K562 (cell line): Measurements from ENCODE around the gene AGAP1. TPM values are rescaled to one million over a fixed set of nuclear protein-coding genes. Genes with fewer than 3 reads are reported as not detected.

Experiments used
- CAMTA2 ChIP-seq: fragments of 250-450 bp; sonication (Bioruptor Pico); conservative IDR thresholded peaks from 2 replicates; pipeline ENCODE4 v1.5.1; 2022
- ESRRA ChIP-seq: fragments of 450-650 bp; IDR thresholded peaks from 2 replicates; pipeline ENCODE4 v1.6.1; 2014; ENCODE audit warnings: low read depth, mild to moderate bottlenecking, moderate library complexity, borderline replicate concordance
- JUND ChIP-seq, 2 experiments: IDR thresholded peaks; 2 replicates in 1 of 2; 3 replicates in 1 of 2; pipeline ENCODE4 v1.6.1; 2011; ENCODE audit warnings: borderline replicate concordance in 2 of 2, low read depth in 2 of 2, low read length in 2 of 2, improper control_type of control experiment in 1 of 2, missing biosample characterization in 1 of 2, missing genetic modification characterization in 1 of 2, missing genetic modification reagents in 1 of 2
- MEIS2 ChIP-seq: fragments of 450-650 bp; IDR thresholded peaks from 2 replicates; pipeline ENCODE4 v1.6.1; 2014; ENCODE audit warnings: mild to moderate bottlenecking; ENCODE audit not compliant: partially characterized antibody
- SIX5 ChIP-seq, 2 experiments: IDR thresholded peaks; 2 replicates each; pipeline ENCODE4 v1.6.1; 2011; ENCODE audit warnings: low read length in 2 of 2, borderline replicate concordance in 1 of 2, low read depth in 1 of 2, mild to moderate bottlenecking in 1 of 2, moderate library complexity in 1 of 2; ENCODE audit not compliant: insufficient read depth in 1 of 2
- TFAM ChIP-seq: fragments of 250-450 bp; sonication (Bioruptor Pico); conservative IDR thresholded peaks from 2 replicates; pipeline ENCODE4 v1.5.0; 2021; ENCODE audit warnings: mild to moderate bottlenecking, moderate library complexity
- ZNF212 ChIP-seq: fragments of 450-650 bp; formaldehyde crosslinking; IDR thresholded peaks from 2 replicates; pipeline ENCODE4 v1.4.0; 2020; ENCODE audit warnings: mild to moderate bottlenecking
- ZNF830 ChIP-seq: fragments of 250-450 bp; sonication (Bioruptor Pico); IDR thresholded peaks from 2 replicates; pipeline ENCODE4 v1.5.0; 2021; ENCODE audit warnings: mild to moderate bottlenecking
- polyA plus RNA-seq, 8 experiments: library from polyadenylated mRNA; depleted of rRNA in 4 of 8; stranded (reverse) in 5 of 8; unstranded in 3 of 8; fragments of >200 nt; fragmentation: Nextera tagmentation in 2 of 8; fragmentation: Illumina TruSeq in 1 of 8; extraction: Ambion mirVana in 2 of 8; extraction: Trizol in 1 of 8; gene quantifications; 2 replicates each; pipeline versions ENCODE4 v1.2.1 to v1.2.3, GENCODE V29; 2011 to 2014; ENCODE audit warnings: inconsistent platforms in 1 of 8, missing spikeins in 1 of 8
- total RNA-seq, 7 experiments: library from RNA; depleted of rRNA in 6 of 7; stranded (reverse); fragments of >200 nt in 6 of 7; fragmentation: Illumina TruSeq in 2 of 7; extraction: Trizol in 2 of 7; gene quantifications; 2 replicates each; pipeline versions ENCODE4 v1.2.1 to v1.2.3, GENCODE V29; 2011 to 2021; ENCODE audit warnings: low replicate concordance in 1 of 7
- TF ChIP-seq, protein P1 (sequence below): fragments of 200-600 bp; sonication (generic); IDR thresholded peaks from one replicate; pipeline ENCODE4 v1.6.1; 2012; ENCODE audit warnings: mild to moderate bottlenecking, low read depth, low read length, inconsistent platforms
- TF ChIP-seq, protein P2 (sequence below), 2 experiments: fragments of 450-650 bp; conservative IDR thresholded peaks; 2 replicates each; pipeline ENCODE4 v1.6.1; 2017; ENCODE audit warnings: mild to moderate bottlenecking in 2 of 2, moderate library complexity in 2 of 2
- TF ChIP-seq, protein P3 (sequence below): sonication (generic); formaldehyde crosslinking; IDR thresholded peaks from 2 replicates; pipeline ENCODE4 v1.8.0; 2022; ENCODE audit warnings: missing genetic modification reagents, mild to moderate bottlenecking, borderline replicate concordance
- TF ChIP-seq, protein P4 (sequence below): fragments of 200-800 bp; sonication (Bioruptor generic); IDR thresholded peaks from 2 replicates; pipeline ENCODE4 v1.6.1; 2017; ENCODE audit warnings: missing genetic modification characterization, missing compliant biosample characterization

AGAP1 gene
- total and polyA plus RNA-seq, 9 of the 15 experiments (the other 6 are each of a cell fraction or from before 2014, with no cell fraction given), result 1.3 to 24.0 (median 10.6) TPM

DNA sequence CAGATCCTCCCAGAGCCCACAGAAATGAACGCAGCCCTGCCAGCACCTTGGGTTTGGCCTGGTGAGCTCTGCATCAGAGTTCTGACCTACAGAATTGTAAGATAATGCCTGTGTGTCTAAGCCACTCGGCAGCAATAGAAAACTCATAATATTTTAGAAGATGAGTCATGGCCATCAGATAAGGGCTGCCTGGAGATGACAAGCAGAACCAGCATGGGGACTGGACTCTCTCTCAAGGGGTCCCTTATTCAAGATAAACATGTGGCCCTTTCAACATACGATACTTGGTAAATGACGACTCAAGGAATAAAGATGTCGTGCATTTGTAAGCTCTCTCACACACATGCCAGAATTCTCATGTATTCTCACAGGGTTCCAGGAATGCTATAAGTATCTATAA is 8.5 kb upstream of the AGAP1 start (continued):
- no peak for TF ChIP-seq ESRRA
- TF ChIP-seq, protein P1, sequence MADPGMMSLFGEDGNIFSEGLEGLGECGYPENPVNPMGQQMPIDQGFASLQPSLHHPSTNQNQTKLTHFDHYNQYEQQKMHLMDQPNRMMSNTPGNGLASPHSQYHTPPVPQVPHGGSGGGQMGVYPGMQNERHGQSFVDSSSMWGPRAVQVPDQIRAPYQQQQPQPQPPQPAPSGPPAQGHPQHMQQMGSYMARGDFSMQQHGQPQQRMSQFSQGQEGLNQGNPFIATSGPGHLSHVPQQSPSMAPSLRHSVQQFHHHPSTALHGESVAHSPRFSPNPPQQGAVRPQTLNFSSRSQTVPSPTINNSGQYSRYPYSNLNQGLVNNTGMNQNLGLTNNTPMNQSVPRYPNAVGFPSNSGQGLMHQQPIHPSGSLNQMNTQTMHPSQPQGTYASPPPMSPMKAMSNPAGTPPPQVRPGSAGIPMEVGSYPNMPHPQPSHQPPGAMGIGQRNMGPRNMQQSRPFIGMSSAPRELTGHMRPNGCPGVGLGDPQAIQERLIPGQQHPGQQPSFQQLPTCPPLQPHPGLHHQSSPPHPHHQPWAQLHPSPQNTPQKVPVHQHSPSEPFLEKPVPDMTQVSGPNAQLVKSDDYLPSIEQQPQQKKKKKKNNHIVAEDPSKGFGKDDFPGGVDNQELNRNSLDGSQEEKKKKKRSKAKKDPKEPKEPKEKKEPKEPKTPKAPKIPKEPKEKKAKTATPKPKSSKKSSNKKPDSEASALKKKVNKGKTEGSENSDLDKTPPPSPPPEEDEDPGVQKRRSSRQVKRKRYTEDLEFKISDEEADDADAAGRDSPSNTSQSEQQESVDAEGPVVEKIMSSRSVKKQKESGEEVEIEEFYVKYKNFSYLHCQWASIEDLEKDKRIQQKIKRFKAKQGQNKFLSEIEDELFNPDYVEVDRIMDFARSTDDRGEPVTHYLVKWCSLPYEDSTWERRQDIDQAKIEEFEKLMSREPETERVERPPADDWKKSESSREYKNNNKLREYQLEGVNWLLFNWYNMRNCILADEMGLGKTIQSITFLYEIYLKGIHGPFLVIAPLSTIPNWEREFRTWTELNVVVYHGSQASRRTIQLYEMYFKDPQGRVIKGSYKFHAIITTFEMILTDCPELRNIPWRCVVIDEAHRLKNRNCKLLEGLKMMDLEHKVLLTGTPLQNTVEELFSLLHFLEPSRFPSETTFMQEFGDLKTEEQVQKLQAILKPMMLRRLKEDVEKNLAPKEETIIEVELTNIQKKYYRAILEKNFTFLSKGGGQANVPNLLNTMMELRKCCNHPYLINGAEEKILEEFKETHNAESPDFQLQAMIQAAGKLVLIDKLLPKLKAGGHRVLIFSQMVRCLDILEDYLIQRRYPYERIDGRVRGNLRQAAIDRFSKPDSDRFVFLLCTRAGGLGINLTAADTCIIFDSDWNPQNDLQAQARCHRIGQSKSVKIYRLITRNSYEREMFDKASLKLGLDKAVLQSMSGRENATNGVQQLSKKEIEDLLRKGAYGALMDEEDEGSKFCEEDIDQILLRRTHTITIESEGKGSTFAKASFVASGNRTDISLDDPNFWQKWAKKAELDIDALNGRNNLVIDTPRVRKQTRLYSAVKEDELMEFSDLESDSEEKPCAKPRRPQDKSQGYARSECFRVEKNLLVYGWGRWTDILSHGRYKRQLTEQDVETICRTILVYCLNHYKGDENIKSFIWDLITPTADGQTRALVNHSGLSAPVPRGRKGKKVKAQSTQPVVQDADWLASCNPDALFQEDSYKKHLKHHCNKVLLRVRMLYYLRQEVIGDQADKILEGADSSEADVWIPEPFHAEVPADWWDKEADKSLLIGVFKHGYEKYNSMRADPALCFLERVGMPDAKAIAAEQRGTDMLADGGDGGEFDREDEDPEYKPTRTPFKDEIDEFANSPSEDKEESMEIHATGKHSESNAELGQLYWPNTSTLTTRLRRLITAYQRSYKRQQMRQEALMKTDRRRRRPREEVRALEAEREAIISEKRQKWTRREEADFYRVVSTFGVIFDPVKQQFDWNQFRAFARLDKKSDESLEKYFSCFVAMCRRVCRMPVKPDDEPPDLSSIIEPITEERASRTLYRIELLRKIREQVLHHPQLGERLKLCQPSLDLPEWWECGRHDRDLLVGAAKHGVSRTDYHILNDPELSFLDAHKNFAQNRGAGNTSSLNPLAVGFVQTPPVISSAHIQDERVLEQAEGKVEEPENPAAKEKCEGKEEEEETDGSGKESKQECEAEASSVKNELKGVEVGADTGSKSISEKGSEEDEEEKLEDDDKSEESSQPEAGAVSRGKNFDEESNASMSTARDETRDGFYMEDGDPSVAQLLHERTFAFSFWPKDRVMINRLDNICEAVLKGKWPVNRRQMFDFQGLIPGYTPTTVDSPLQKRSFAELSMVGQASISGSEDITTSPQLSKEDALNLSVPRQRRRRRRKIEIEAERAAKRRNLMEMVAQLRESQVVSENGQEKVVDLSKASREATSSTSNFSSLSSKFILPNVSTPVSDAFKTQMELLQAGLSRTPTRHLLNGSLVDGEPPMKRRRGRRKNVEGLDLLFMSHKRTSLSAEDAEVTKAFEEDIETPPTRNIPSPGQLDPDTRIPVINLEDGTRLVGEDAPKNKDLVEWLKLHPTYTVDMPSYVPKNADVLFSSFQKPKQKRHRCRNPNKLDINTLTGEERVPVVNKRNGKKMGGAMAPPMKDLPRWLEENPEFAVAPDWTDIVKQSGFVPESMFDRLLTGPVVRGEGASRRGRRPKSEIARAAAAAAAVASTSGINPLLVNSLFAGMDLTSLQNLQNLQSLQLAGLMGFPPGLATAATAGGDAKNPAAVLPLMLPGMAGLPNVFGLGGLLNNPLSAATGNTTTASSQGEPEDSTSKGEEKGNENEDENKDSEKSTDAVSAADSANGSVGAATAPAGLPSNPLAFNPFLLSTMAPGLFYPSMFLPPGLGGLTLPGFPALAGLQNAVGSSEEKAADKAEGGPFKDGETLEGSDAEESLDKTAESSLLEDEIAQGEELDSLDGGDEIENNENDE, result no peak
- TF ChIP-seq, protein P2, sequence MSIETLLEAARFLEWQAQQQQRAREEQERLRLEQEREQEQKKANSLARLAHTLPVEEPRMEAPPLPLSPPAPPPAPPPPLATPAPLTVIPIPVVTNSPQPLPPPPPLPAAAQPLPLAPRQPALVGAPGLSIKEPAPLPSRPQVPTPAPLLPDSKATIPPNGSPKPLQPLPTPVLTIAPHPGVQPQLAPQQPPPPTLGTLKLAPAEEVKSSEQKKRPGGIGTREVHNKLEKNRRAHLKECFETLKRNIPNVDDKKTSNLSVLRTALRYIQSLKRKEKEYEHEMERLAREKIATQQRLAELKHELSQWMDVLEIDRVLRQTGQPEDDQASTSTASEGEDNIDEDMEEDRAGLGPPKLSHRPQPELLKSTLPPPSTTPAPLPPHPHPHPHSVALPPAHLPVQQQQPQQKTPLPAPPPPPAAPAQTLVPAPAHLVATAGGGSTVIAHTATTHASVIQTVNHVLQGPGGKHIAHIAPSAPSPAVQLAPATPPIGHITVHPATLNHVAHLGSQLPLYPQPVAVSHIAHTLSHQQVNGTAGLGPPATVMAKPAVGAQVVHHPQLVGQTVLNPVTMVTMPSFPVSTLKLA (conservative IDR thresholded peaks at IDR 0.05), result peak in 1 of 2 experiments; percentile 25; a peak in 1 of 4 replicates
- TF ChIP-seq, protein P3, sequence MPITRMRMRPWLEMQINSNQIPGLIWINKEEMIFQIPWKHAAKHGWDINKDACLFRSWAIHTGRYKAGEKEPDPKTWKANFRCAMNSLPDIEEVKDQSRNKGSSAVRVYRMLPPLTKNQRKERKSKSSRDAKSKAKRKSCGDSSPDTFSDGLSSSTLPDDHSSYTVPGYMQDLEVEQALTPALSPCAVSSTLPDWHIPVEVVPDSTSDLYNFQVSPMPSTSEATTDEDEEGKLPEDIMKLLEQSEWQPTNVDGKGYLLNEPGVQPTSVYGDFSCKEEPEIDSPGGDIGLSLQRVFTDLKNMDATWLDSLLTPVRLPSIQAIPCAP (CRISPR knock-in tag), result no peak
- TF ChIP-seq SIX5 (IDR thresholded peaks at IDR 0.05; ENCODE audit: borderline replicate concordance in 1 of 2, insufficient read depth in 1 of 2, low read depth in 1 of 2, low read length in 2 of 2), result no peak
- no peak for TF ChIP-seq ZNF830 (CRISPR knock-in tag)
- TF ChIP-seq TFAM, result no peak
- TF ChIP-seq, protein P4, sequence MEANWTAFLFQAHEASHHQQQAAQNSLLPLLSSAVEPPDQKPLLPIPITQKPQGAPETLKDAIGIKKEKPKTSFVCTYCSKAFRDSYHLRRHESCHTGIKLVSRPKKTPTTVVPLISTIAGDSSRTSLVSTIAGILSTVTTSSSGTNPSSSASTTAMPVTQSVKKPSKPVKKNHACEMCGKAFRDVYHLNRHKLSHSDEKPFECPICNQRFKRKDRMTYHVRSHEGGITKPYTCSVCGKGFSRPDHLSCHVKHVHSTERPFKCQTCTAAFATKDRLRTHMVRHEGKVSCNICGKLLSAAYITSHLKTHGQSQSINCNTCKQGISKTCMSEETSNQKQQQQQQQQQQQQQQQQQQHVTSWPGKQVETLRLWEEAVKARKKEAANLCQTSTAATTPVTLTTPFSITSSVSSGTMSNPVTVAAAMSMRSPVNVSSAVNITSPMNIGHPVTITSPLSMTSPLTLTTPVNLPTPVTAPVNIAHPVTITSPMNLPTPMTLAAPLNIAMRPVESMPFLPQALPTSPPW (CRISPR knock-in tag), result 0 out of 2 replicates have a peak, but pooled peaks have one; percentile 15
- peak; percentile 95 for TF ChIP-seq JUND (IDR thresholded peaks at IDR 0.05; ENCODE audit: borderline replicate concordance, low read depth, low read length)
- peak; percentile 92 for TF ChIP-seq JUND (tag; IDR thresholded peaks at IDR 0.05; ENCODE audit: borderline replicate concordance, low read depth, low read length)
- TF ChIP-seq ZNF212 (CRISPR knock-in tag), result no peak
- TF ChIP-seq CAMTA2 (CRISPR knock-in tag), result no peak
- TF ChIP-seq MEIS2, result peak; percentile 56
